HG03342 (cell line): ENCODE measurements around the gene PRTG.
"Not testable (repeated sequence)": the region's sequence is repeated elsewhere in the genome, so short reads cannot be mapped to it uniquely, and the experiment has no call there.

Experiments
- ATAC-seq: cut with Tn5 transposase; IDR thresholded peaks from one replicate; pipeline ENCODE4 v1.9.1; 2021; ENCODE audit warnings: mild to moderate bottlenecking, moderate library complexity; ENCODE audit not compliant: unreplicated experiment

PRTG gene

GRCh38 chr15:55750706-55751105, 7.8 kb upstream of the PRTG start:
- no peak for ATAC-seq

GRCh38 chr15:55743729-55744655, 1.0 kb upstream of the PRTG start:
- ATAC-seq: no peak

DNA sequence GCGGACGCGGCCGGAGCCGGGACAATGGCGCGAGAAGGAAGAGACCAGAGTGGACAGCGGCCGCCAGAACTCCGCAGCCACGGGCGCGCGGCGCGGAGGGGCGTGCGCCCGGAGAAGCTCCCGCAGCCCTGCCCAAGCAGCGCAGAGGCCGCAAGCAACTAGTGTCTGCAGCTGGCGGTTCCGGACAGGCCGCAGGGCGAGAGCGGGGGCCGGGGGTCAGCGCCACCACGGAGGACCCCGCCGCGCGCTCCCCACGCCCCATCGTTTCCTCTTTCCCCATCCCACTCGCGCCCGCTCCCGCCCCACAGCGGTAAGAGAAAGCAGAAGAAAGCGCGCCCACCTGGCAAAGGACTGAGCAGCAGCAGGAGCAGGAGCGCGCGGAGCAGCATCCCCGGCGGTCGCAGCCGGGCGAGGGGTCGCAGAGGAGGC, 440 bp downstream of the PRTG start:
- ATAC-seq: no peak

- ATAC-seq: no peak
These were observed 987 bp downstream of the PRTG start for GRCh38 chr15:55741833-55742497.

DNA sequence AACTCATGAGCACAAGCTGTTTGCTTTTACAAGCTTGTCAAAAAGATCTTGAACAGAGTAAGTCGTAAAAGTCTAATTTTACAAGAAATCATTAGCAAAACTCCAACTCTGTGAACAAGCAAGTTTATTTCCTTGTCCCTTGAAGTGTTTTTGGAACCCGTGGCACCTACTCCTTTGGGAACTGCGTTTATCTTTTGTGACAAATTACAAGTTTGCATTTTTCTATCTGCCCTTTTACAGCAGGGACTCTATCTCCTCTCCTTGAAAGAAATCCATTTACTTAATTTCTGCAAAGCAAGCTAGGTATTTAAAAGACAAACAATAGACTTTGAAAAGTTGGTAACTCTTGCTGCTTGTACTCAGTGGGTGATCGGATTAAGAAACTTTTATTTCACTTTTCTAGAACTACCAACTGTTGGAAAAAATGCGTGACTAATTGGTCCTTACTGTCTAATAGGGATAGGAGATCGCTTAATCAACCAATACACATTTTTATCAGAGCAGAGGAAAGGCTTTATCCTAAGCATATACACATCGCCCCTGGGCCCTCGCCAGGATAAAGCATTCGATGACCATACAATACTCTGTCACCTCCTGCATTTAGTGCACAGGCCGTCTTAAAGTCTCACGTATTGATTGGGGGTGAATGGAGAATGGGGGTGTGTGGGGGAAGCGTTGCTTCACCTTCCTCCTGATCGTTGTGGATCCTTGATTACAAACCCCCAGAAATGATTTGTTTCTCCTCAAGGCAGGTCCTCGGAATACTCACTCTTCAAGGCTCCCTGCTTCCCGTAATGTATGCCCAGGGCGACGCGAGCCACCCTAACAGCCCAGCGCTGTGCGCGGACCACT, 1.7 kb downstream of the PRTG start:
- ATAC-seq: no peak

DNA sequence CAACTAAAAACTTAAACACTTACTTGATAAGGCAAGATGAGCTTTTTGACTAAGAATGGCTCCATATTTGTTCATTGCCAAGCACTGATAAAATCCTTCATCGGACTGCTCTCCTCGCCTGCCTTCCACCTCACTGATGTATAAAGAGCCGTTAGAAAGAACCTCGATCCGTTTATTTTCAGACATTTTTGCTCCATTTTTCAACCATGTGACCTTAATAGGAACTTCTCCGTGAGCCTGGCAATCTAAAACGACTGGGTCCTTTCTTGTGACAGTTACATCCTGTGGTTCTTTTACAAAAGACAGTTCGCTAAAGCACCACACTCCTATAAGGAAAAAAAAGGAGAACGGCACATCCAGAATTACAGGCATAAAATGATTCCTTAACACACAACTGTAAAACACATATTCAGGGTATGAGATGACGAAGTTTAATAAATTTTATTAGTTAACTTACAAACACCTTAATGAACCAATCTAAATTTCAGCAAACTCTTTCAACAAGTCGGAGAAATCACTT, 2.5 kb downstream of the PRTG start:
- no peak for ATAC-seq

GRCh38 chr15:55739641-55740040, 3.3 kb downstream of the PRTG start:
- no peak for ATAC-seq

- no peak for ATAC-seq
These were observed 4.2 kb downstream of the PRTG start for GRCh38 chr15:55738715-55739114.

- no peak for ATAC-seq
These were observed 5.6 kb downstream of the PRTG start for GRCh38 chr15:55737373-55737772.

GRCh38 chr15:55736756-55737155, 6.2 kb downstream of the PRTG start:
- ATAC-seq: no peak

GRCh38 chr15:55734641-55735040, 8.3 kb downstream of the PRTG start:
- no peak for ATAC-seq

DNA sequence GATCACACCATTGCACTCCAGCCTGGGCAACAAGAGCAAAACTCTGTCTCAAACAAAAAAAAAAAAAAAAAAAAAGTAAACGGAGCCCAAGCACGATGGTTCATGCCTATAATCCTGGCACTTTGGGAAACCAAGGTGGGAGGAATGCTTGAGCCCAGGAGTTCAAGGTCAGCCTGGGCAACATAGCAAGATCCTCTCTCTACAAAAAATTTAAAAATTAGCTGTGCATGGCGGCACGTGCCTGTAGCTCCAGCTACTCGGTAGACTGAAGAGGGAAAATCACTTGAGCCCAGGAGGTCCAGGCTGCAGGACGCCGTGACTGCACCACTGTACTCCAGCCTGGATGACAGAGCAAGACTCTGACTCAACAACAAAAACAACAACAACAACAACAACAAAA, 9.5 kb downstream of the PRTG start:
- not testable (repeated sequence) for ATAC-seq

DNA sequence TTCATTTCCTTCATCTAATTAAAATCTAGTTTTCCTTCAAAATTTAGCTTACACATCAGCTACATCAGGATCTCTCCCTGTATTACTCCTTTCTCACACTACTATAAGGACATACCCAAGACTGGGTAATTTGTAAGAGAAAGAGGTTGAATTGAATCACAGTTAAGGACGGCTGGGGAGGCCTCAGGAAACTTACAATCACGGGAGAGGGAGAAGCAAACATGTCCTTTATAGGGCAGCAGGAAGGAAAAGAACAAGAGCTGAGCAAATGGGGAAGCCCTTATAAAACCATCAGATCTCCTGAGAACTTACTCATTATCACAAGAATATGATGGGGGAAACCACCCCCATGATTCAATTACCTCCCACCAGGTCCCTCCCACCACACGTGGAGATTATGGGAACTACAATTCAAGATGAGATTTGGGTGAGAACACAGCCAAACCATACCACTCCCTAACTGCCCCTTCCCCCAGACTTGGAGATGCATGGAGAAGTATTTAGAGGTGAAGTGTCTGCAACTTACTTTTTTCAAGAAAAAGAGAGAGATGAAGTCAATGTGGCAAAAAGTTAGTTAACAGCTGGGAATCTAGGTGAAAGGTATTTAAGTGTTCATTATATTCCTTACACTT, 21.3 kb downstream of the PRTG start:
- ATAC-seq: no peak

DNA sequence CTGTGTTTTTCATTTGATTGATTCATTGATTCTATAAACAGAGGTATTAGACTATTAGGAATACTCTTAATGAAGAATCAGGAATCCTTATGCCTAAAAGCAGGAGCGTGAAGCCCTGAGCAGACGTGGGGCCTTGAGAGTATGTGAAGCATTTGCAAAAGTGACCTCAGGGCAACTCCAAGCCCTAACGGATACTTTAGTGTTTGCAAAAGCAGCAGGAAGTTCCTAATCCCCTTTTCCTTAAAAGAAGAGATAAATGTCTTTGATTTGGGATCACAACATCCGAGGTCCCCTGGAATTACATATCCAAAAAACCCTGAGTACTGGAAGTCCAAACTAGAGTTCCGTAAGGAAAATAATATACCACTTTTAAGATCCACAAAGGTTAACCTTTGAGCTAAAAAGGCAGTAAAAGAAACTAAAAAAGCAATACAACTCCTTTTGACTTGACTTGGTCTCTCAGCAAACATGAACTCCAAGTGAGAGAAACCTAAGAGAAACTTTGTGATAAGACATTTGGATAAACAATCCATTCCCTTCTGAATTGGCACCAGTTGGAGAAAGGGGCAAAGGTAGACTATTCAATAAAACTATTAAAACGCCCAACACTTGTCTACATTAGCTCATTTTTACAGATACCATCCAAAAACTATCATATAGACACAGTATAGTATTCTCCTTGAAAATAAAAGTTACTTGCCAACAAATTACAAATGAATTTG, 27.4 kb downstream of the PRTG start:
- ATAC-seq: no peak

- no peak for ATAC-seq
These were observed 28.9 kb downstream of the PRTG start for GRCh38 chr15:55714064-55714463.

DNA sequence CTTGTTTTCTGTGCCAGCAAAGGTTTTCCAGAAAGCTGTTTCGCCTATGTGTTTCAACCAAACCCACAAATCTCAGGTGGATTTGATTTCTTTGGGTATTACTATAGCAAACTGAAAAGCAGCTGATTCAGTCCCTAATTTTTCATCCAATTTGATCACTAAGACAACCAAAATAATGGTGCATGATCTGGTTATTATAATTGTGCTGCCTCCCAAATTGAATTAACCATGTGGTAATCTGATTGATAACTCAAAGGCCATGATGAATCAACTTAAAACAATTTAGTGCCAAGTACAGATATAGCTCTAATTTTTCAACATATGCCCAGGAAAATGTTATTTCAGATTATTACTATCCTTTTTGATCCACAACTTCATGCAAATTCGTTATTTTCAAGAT, 30.6 kb downstream of the PRTG start:
- no peak for ATAC-seq

- ATAC-seq: no peak
These were observed 32.7 kb downstream of the PRTG start for GRCh38 chr15:55710286-55710685.

GRCh38 chr15:55709458-55709857, 33.5 kb downstream of the PRTG start:
- ATAC-seq: no peak

DNA sequence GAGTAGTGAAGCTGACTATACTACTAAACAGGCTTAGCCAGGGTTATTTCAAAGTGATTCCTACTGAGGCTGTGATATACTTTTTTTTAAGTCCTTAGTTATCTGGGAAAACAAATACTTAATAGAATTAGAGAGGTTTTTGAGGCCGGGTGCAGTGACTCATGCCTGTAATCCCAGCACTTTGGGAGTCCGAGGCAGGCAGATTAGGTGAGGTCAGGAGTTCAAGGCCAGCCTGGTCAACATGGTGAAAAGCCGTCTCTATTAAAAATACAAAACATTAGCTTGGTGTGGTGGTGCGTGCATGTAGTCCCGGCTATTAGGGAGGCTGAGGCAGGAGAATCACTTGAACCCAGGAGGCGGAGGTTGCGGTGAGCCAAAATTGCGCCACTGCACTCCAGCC, 34.2 kb downstream of the PRTG start:
- ATAC-seq: no peak

GRCh38 chr15:55707951-55708350, 35.0 kb downstream of the PRTG start:
- no peak for ATAC-seq
